GM19328 (cell line): Measurements from ENCODE around the gene CLDN9.

Experiments used
- ATAC-seq: cut with Tn5 transposase; IDR thresholded peaks from one replicate; pipeline ENCODE4 v1.9.1; 2021; ENCODE audit warnings: mild to moderate bottlenecking, moderate library complexity; ENCODE audit not compliant: unreplicated experiment

The CLDN9 gene

GRCh38 chr16:2991566-2992261 is 21.0 kb upstream of the CLDN9 start:
- no peak for ATAC-seq

- no peak for ATAC-seq
These were observed 20.2 kb upstream of the CLDN9 start for GRCh38 chr16:2992383-2993081.

GRCh38 chr16:2996298-2996697 is 16.4 kb upstream of the CLDN9 start:
- no peak for ATAC-seq

- no peak for ATAC-seq
These were observed 12.8 kb upstream of the CLDN9 start for GRCh38 chr16:2999929-3000328.

GRCh38 chr16:3000540-3000939 is 12.2 kb upstream of the CLDN9 start:
- no peak for ATAC-seq

- ATAC-seq, result no peak
These were observed 11.4 kb upstream of the CLDN9 start for GRCh38 chr16:3001316-3001715.

- ATAC-seq, result peak; percentile 98
These were observed 9.0 kb upstream of the CLDN9 start for GRCh38 chr16:3003582-3004270.

GRCh38 chr16:3004319-3004718 is 8.4 kb upstream of the CLDN9 start:
- ATAC-seq, result peak; percentile 4

- ATAC-seq, result no peak
These were observed 7.9 kb upstream of the CLDN9 start for GRCh38 chr16:3004781-3005284.

GRCh38 chr16:3007059-3007956 is 5.4 kb upstream of the CLDN9 start:
- no peak for ATAC-seq

- ATAC-seq, result no peak
These were observed 4.6 kb upstream of the CLDN9 start for GRCh38 chr16:3007957-3008689.

- no peak for ATAC-seq
These were observed 4.1 kb upstream of the CLDN9 start for GRCh38 chr16:3008690-3009037.

- no peak for ATAC-seq
These were observed 2.9 kb upstream of the CLDN9 start for GRCh38 chr16:3009568-3010390.

- ATAC-seq, result no peak
These were observed 2.2 kb upstream of the CLDN9 start for GRCh38 chr16:3010510-3010909.

- no peak for ATAC-seq
These were observed 477 bp upstream of the CLDN9 start for GRCh38 chr16:3012246-3012645.

- no peak for ATAC-seq
These were observed 798 bp downstream of the CLDN9 start for GRCh38 chr16:3013491-3013951.

- ATAC-seq, result no peak
These were observed 1.4 kb downstream of the CLDN9 start for GRCh38 chr16:3013998-3014690.

- no peak for ATAC-seq
These were observed 2.2 kb downstream of the CLDN9 start for GRCh38 chr16:3014971-3015370.
